A673 (cell line): ENCODE results near the gene PDE5A.

ENCODE experiments used
- EZH2 ChIP-seq: fragments of 200-600 bp; sonication (generic); IDR thresholded peaks from 2 replicates; pipeline ENCODE4 v1.6.1; 2017; ENCODE audit warnings: borderline replicate concordance, low read depth, mild to moderate bottlenecking, mixed read lengths, antibody characterized with exemption, low read length; ENCODE audit not compliant: poor library complexity, severe bottlenecking
- TF ChIP-seq, protein P1 (sequence below): fragments of 300-800, 200-600 bp; sonication (generic); conservative IDR thresholded peaks from 2 replicates; pipeline ENCODE4 v1.5.1; 2017; ENCODE audit warnings: low read depth, mild to moderate bottlenecking, antibody characterized with exemption, low read length, moderate library complexity, mixed read lengths

DNA sequence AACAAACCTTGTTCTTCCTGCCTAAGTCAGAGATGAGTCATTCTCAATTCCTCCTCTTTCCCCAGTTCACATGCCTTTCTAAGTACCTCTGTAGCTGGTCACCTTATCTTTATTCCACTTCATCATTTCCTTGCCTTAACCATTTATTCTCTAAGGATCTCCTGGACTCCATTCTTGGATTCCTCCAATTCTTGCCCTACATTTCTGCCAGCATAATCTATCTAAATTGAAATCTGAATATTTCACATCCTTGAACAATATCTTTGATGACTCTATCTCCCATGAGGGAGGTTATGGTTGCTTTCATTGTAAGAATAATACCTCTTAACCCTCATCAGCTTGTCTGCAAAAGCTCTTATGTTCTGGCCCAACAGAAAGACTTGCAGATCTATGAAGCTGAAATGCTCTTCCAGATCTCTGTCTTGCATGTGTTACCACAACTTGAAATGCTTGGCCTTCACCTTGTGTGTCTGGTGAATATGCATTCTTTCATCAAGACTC lies 28.6 kb upstream of the PDE5A start:
- TF ChIP-seq, protein P1, sequence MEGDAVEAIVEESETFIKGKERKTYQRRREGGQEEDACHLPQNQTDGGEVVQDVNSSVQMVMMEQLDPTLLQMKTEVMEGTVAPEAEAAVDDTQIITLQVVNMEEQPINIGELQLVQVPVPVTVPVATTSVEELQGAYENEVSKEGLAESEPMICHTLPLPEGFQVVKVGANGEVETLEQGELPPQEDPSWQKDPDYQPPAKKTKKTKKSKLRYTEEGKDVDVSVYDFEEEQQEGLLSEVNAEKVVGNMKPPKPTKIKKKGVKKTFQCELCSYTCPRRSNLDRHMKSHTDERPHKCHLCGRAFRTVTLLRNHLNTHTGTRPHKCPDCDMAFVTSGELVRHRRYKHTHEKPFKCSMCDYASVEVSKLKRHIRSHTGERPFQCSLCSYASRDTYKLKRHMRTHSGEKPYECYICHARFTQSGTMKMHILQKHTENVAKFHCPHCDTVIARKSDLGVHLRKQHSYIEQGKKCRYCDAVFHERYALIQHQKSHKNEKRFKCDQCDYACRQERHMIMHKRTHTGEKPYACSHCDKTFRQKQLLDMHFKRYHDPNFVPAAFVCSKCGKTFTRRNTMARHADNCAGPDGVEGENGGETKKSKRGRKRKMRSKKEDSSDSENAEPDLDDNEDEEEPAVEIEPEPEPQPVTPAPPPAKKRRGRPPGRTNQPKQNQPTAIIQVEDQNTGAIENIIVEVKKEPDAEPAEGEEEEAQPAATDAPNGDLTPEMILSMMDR: no peak
- TF ChIP-seq EZH2: no peak
